Mucosa of rectum (tissue), 2 donors: ENCODE results near the gene MYO7B.

Source experiments
- H3K27ac ChIP-seq, 2 donors: one replicate each; pipeline ENCODE4 v1.7.0; 2013; ENCODE audit warnings: inconsistent platforms in 2 of 2, low read depth in 2 of 2, low read length in 2 of 2
- H3K27me3 ChIP-seq, 2 donors: one replicate each; pipeline ENCODE4 v1.7.0; 2013; ENCODE audit warnings: low read length in 2 of 2; ENCODE audit not compliant: control insufficient read depth in 2 of 2, insufficient read depth in 2 of 2
- H3K36me3 ChIP-seq, 2 donors: one replicate each; pipeline ENCODE4 v1.7.0; 2013; ENCODE audit warnings: low read length in 2 of 2; ENCODE audit not compliant: control insufficient read depth in 2 of 2, insufficient read depth in 2 of 2
- H3K4me1 ChIP-seq, 2 donors: one replicate each; pipeline ENCODE4 v1.7.0; 2013; ENCODE audit warnings: low read length in 2 of 2, mild to moderate bottlenecking in 1 of 2; ENCODE audit not compliant: control insufficient read depth in 2 of 2, insufficient read depth in 2 of 2
- H3K4me3 ChIP-seq, 2 donors: one replicate each; pipeline ENCODE4 v1.7.0; 2013; ENCODE audit warnings: low read length in 2 of 2
- H3K9ac ChIP-seq, 2 donors: one replicate each; pipeline ENCODE4 v1.7.0; 2013; ENCODE audit warnings: low read length in 2 of 2, low read depth in 1 of 2, mild to moderate bottlenecking in 1 of 2
- H3K9me3 ChIP-seq, 2 donors: one replicate each; pipeline ENCODE4 v1.7.0; 2013; ENCODE audit warnings: low read length in 2 of 2; ENCODE audit not compliant: control insufficient read depth in 2 of 2
- donor health status: healthy.
- donor health status: Normal muscosa, but diverticular disease.

Gene MYO7B

GRCh38 chr2:127598711-127599110 lies 63.2 kb downstream of the MYO7B start:
- Histone ChIP-seq H3K27ac (no peak overlapping the region), H3K4me1 (no peaks in the 10 kb centered on the region), H3K9me3 (no peaks in the 10 kb centered on the region), H3K36me3 (peaks cover 19 to 43% of the 10 kb centered on the region in 2 donors), H3K9ac (no peak overlapping the region), H3K27me3 (no peaks in the 10 kb centered on the region), H3K4me3 (no peak overlapping the region)

GRCh38 chr2:127599211-127599610 lies 63.7 kb downstream of the MYO7B start:
- Histone ChIP-seq H3K4me3 (no peak overlapping the region), H3K27ac (no peak overlapping the region), H3K9ac (no peak overlapping the region), H3K36me3 (peaks cover 19 to 38% of the 10 kb centered on the region in 2 donors), H3K4me1 (no peaks in the 10 kb centered on the region), H3K27me3 (no peaks in the 10 kb centered on the region), H3K9me3 (no peaks in the 10 kb centered on the region)

DNA sequence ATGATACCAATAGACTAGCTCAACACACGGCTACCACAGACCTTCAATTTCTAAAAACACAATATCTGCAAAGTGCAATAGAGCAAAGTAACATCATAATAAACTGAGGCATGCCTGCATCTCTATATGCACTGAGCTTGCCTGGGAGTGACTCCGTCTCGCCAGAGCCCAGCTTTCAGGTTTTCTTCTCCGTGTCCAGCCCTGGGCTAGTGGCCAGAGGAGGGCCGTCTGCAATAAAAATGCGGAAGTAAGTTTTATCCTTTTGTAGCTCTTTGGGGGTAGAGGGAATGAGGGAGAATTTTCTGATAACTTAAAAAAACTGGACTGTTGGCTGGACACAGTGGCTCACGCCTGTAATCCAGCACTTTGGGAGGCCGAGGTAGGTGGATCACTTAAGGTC lies 69.5 kb downstream of the MYO7B start:
- peaks cover 22 to 42% of the 10 kb centered on the region in 2 donors for H3K36me3 ChIP-seq
- no peaks in the 10 kb centered on the region for H3K4me1 ChIP-seq
- no peak overlapping the region for H3K4me3 ChIP-seq
- no peaks in the 10 kb centered on the region for H3K27me3 ChIP-seq
- H3K9ac ChIP-seq, result no peak overlapping the region
- no peaks in the 10 kb centered on the region for H3K9me3 ChIP-seq
- no peak overlapping the region for H3K27ac ChIP-seq

DNA sequence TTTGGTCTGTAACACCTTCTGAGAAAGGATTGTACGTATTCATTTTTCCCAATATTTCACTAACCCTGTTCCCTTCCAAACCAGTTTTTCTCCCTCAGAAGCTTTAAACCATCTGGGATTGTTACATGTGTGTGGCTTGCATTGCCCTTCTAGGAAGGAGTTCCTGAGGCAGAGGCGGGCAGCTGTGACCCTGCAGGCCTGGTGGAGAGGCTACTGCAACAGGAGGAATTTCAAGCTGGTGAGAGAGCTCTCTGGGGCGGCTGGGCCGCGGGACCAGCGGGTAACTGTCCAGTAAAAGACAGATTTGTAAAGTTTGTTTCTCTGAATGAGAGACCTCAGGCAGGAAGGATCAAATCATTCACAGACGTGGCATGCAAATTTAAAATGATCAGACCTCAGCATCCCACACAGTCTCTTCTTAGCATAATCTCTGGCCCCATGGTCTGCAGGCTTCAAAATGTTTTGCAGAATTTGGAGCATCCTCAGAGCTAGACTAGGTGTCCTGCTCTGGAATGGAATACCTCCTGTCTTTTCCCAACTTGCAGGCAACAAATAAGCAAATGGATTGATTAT lies 70.3 kb downstream of the MYO7B start:
- Histone ChIP-seq H3K4me1 (no peaks in the 10 kb centered on the region), H3K27me3 (no peaks in the 10 kb centered on the region), H3K9me3 (no peaks in the 10 kb centered on the region), H3K9ac (no peak overlapping the region), H3K36me3 (peaks cover 29 to 45% of the 10 kb centered on the region in 2 donors), H3K4me3 (no peak overlapping the region), H3K27ac (no peak overlapping the region)

DNA sequence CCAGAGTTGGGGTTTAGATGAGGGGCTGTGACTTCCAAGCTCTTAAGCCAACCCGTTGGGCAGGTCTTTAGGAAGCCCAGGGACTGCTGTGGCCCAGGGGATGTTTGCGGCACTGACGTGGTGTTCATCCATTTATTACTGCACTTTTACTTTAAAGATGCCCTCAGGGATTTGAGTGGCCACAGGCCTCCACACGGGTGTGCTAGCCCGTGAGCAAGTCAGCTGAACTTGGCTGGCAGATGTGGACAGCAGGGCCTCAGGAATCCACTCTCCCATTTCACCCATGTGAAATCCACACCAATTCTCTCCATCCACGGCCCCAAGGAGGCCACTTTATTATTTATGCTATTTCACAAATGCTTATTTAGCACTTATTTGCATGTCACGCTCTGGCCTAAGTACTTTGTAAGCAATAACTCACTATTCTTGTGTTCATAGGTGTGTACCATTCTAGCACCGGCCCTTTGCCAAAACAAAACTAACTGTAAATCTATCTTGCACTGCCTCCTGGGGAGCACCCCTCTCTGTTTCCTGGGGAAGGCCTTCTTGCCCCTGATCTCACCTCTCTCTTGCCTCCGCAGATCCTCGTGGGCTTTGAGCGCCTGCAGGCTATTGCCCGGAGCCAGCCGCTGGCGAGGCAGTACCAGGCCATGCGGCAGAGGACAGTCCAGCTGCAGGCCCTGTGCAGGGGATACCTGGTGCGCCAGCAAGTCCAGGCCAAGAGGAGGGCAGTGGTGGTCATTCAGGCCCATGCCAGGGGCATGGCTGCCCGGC lies 71.3 kb downstream of the MYO7B start:
- Histone ChIP-seq H3K4me1 (no peaks in the 10 kb centered on the region), H3K9me3 (no peaks in the 10 kb centered on the region), H3K27me3 (no peaks in the 10 kb centered on the region), H3K36me3 (peaks cover 36 to 49% of the 10 kb centered on the region in 2 donors), H3K27ac (no peak overlapping the region), H3K9ac (no peak overlapping the region), H3K4me3 (no peak overlapping the region)

- Histone ChIP-seq H3K4me3 (no peak overlapping the region), H3K27me3 (no peaks in the 10 kb centered on the region), H3K9me3 (no peaks in the 10 kb centered on the region), H3K4me1 (no peaks in the 10 kb centered on the region), H3K9ac (no peak overlapping the region), H3K27ac (no peak overlapping the region), H3K36me3 (peaks cover 39 to 51% of the 10 kb centered on the region in 2 donors)
Measured at GRCh38 chr2:127607399-127607908, 72.0 kb downstream of the MYO7B start.

- Histone ChIP-seq H3K9ac (no peak overlapping the region), H3K9me3 (no peaks in the 10 kb centered on the region), H3K27me3 (no peaks in the 10 kb centered on the region), H3K4me3 (no peak overlapping the region), H3K27ac (no peak overlapping the region), H3K4me1 (no peaks in the 10 kb centered on the region), H3K36me3 (peaks cover 36 to 51% of the 10 kb centered on the region in 2 donors)
Measured at GRCh38 chr2:127608061-127609030, 72.9 kb downstream of the MYO7B start.

DNA sequence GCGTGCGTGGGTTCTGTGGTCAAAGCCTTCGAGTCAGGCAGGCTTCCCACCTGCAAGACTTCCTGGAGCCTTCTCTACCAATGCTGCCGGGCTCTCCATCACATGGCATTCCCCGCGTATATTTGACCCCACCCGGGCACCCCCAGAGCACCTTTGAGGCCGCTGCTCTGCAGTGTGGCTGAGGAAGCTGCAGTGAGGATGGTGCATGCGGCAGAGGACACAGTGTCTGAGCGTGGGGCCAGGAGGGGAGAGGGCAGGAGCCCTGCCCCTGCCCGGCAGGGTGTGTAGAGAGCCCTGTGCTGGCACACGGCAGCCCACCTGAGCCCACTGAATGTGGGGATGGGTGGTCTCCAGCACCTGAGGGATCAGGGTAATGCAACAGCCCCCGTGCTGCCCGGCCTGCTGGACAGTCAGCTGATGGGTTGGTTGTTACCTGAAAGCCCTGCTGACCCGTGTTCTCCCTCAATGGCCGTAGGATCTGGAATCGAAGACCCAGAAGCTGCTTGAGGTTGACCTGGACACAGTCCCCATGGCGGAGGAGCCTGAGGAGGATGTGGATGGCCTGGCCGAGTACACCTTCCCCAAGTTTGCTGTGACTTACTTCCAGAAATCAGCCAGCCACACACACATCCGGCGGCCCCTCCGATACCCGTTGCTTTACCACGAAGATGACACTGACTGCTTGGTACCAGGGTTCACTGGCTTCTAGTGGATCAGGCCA lies 73.7 kb downstream of the MYO7B start:
- Histone ChIP-seq H3K9ac (no peak overlapping the region), H3K27me3 (no peaks in the 10 kb centered on the region), H3K4me3 (no peak overlapping the region), H3K36me3 (peaks cover 41 to 58% of the 10 kb centered on the region in 2 donors), H3K27ac (no peak overlapping the region), H3K9me3 (no peaks in the 10 kb centered on the region), H3K4me1 (no peaks in the 10 kb centered on the region)

- Histone ChIP-seq H3K36me3 (peaks cover 41 to 57% of the 10 kb centered on the region in 2 donors), H3K4me1 (no peaks in the 10 kb centered on the region)
Measured at GRCh38 chr2:127609818-127610217, 74.3 kb downstream of the MYO7B start.

More at GRCh38 chr2:127609818-127610217, 74.3 kb downstream of the MYO7B start:
- no peak overlapping the region for H3K27ac ChIP-seq
- H3K9me3 ChIP-seq, result no peaks in the 10 kb centered on the region
- H3K27me3 ChIP-seq, result no peaks in the 10 kb centered on the region
- H3K9ac ChIP-seq, result no peak overlapping the region
- H3K4me3 ChIP-seq, result no peak overlapping the region
